ENCODE results near the gene UBE3B. TPM values are rescaled to one million over a fixed set of nuclear protein-coding genes. Genes with fewer than 3 reads are reported as not detected.

UBE3B gene
- total RNA-seq, 1 donor from 2014 or later = 36.9 TPM

DNA sequence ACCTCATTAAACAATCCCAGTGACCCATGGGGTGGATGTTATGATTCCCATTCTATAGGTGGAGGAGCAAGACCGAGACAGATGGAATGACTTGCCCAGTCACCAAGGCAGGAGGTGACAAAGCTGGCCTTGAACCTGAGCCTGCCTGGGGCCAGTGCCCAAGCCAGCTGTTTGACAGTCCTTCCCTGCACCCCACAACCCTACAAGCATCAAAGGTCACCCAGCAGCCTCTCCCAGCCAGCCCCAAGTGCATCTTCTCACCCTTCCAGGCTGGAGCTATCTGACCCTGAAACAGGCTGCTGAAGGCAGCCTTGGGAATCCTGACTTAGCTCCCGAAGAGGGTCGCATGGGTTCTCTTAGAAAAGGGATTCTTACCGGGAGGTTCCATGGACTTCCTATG, 75.5 kb downstream of the UBE3B start:
- no peaks in the 10 kb centered on the region for H3K4me1 Mint-ChIP-seq
- H3K27me3 Mint-ChIP-seq = peaks cover 11% of the 10 kb centered on the region
- TF ChIP-seq, protein P1, sequence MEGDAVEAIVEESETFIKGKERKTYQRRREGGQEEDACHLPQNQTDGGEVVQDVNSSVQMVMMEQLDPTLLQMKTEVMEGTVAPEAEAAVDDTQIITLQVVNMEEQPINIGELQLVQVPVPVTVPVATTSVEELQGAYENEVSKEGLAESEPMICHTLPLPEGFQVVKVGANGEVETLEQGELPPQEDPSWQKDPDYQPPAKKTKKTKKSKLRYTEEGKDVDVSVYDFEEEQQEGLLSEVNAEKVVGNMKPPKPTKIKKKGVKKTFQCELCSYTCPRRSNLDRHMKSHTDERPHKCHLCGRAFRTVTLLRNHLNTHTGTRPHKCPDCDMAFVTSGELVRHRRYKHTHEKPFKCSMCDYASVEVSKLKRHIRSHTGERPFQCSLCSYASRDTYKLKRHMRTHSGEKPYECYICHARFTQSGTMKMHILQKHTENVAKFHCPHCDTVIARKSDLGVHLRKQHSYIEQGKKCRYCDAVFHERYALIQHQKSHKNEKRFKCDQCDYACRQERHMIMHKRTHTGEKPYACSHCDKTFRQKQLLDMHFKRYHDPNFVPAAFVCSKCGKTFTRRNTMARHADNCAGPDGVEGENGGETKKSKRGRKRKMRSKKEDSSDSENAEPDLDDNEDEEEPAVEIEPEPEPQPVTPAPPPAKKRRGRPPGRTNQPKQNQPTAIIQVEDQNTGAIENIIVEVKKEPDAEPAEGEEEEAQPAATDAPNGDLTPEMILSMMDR (IDR thresholded peaks at IDR 0.05) = no peak
- H3K36me3 Mint-ChIP-seq (ENCODE audit: low read depth) = peaks cover 5% of the 10 kb centered on the region
- ChIA-PET CTCF (no interaction called here), POLR2A (no interaction called here)
- intact Hi-C loops (cut with micrococcal nuclease) = no loop called here
- no peaks in the 10 kb centered on the region for H3K9me3 Mint-ChIP-seq
- DNase-seq (no peak), ATAC-seq (ENCODE audit: low read depth) (no peak)
- H3K27ac Mint-ChIP-seq = no peak overlapping the region
- H3K4me3 Mint-ChIP-seq = no peak overlapping the region

GRCh38 chr12:109553483-109553882, 76.0 kb downstream of the UBE3B start:
- ChIA-PET CTCF (no interaction called here), POLR2A (no interaction called here)
- H3K4me1 Mint-ChIP-seq = no peaks in the 10 kb centered on the region
- TF ChIP-seq, protein P1 (IDR thresholded peaks at IDR 0.05) = no peak
- peaks cover 5% of the 10 kb centered on the region for H3K36me3 Mint-ChIP-seq (ENCODE audit: low read depth)
- peaks cover 11% of the 10 kb centered on the region for H3K27me3 Mint-ChIP-seq
- ATAC-seq (ENCODE audit: low read depth) (no peak), DNase-seq (no peak)
- no peaks in the 10 kb centered on the region for H3K9me3 Mint-ChIP-seq
- intact Hi-C loops (cut with micrococcal nuclease) = no loop called here
- no peak overlapping the region for H3K4me3 Mint-ChIP-seq
- no peak overlapping the region for H3K27ac Mint-ChIP-seq

- TF ChIP-seq, protein P1 (IDR thresholded peaks at IDR 0.05) = no peak
- Mint-ChIP-seq H3K4me3 (no peak overlapping the region), H3K27ac (no peak overlapping the region), H3K9me3 (no peaks in the 10 kb centered on the region), H3K36me3 (ENCODE audit: low read depth) (peaks cover 5% of the 10 kb centered on the region), H3K4me1 (no peaks in the 10 kb centered on the region), H3K27me3 (peaks cover 7% of the 10 kb centered on the region)
- no peak for DNase-seq
- POLR2A ChIA-PET = no interaction called here
- ATAC-seq (ENCODE audit: low read depth) = no peak
- CTCF ChIA-PET = no interaction called here
- intact Hi-C loops (cut with micrococcal nuclease) = no loop called here
Measured at GRCh38 chr12:109553906-109554500, 76.6 kb downstream of the UBE3B start.

GRCh38 chr12:109554761-109555160, 77.3 kb downstream of the UBE3B start:
- Mint-ChIP-seq H3K27me3 (peaks cover 3% of the 10 kb centered on the region), H3K9me3 (no peaks in the 10 kb centered on the region), H3K4me1 (no peaks in the 10 kb centered on the region), H3K4me3 (no peak overlapping the region), H3K27ac (no peak overlapping the region), H3K36me3 (ENCODE audit: low read depth) (peaks cover 5% of the 10 kb centered on the region)
- TF ChIP-seq, protein P1 (IDR thresholded peaks at IDR 0.05) = no peak
- ATAC-seq (ENCODE audit: low read depth) (no peak), DNase-seq (no peak)
- CTCF ChIA-PET = no interaction called here
- intact Hi-C loops (cut with micrococcal nuclease) = no loop called here
- POLR2A ChIA-PET = no interaction called here

- H3K27me3 Mint-ChIP-seq = no peaks in the 10 kb centered on the region
Measured at GRCh38 chr12:109555431-109556315, 78.2 kb downstream of the UBE3B start.

More at GRCh38 chr12:109555431-109556315, 78.2 kb downstream of the UBE3B start:
- CTCF ChIA-PET = no interaction called here
- DNase-seq = no peak
- TF ChIP-seq, protein P1 (IDR thresholded peaks at IDR 0.05) = no peak
- Mint-ChIP-seq H3K36me3 (ENCODE audit: low read depth) (peaks cover 8% of the 10 kb centered on the region), H3K4me1 (no peaks in the 10 kb centered on the region), H3K4me3 (no peak overlapping the region), H3K9me3 (no peaks in the 10 kb centered on the region), H3K27ac (no peak overlapping the region)
- POLR2A ChIA-PET = interaction anchor here (0.7 kb wide), 1 partner anchor 30 kb away, joined by 4 read pairs; no protein-coding TSS in a partner anchor
- no peak for ATAC-seq (ENCODE audit: low read depth)
- intact Hi-C loops (cut with micrococcal nuclease) = no loop called here

Measured in activated B cell treated with CpG ODN at 0.5 μM for 24 hours (primary cell).